Pancreas (tissue), 10 donors: Measurements from ENCODE around the gene DSCAM. TPM values are rescaled to one million over a fixed set of nuclear protein-coding genes. Genes with fewer than 3 reads are reported as not detected.

Experiments used
- ATAC-seq, 4 donors: fragments of 200-7000 bp; cut with Tn5 transposase; one replicate each; pipeline versions ENCODE4 v1.8.0 to v1.9.1; 2020; ENCODE audit warnings: mild to moderate bottlenecking in 4 of 4, moderate library complexity in 4 of 4
- DNase-seq, 6 donors: peaks; one replicate each; pipeline ENCODE4 v3.0.0-alpha.2; 2020
- FAIRE-seq: peaks from 2 replicates; lab custom pipeline; 2012; peaks lifted over from hg19 to GRCh38; lab: Jason Lieb, UNC
- H3K27ac ChIP-seq, 4 donors: fragments of 200-600 bp; sonication (generic); 1 replicate in 3 of 4; 2 replicates in 1 of 4; pipeline versions ENCODE4 v1.5.0 to v1.8.0; 2020
- H3K27me3 ChIP-seq, 4 donors: fragments of 200-600 bp; one replicate each; pipeline ENCODE4 v1.8.0; 2021
- H3K36me3 ChIP-seq, 3 donors: fragments of 200-600 bp; sonication (generic) in 1 of 3; one replicate each; pipeline versions ENCODE4 v1.5.0 to v1.8.0; 2020 to 2021
- H3K4me1 ChIP-seq, 3 donors: fragments of 200-600 bp; one replicate each; pipeline ENCODE4 v1.8.0; 2021
- H3K4me3 ChIP-seq, 4 donors: fragments of 200-600 bp; sonication (generic) in 2 of 4; one replicate each; pipeline versions ENCODE4 v1.5.0 to v1.8.0; 2020 to 2021
- H3K9me3 ChIP-seq, 4 donors: fragments of 200-600 bp; one replicate each; pipeline ENCODE4 v1.8.0; 2021
- WGBS, 2 donors: extraction: QIAGEN DNeasy Blood & Tissue Kit; methylation state at CpG; one replicate each; pipeline ENCODE4 v1.1.7; 2013; 5-methylcytosine and 5-hydroxymethylcytosine counted together
- intact Hi-C, 3 donors: fragments of 100-400 bp; cut with DNase I; formaldehyde crosslinking; loops; one replicate each; pipeline versions ENCODE4 v1.11.1 to v1.14.2; 2022
- polyA plus RNA-seq, 2 donors: library from polyadenylated mRNA; stranded (reverse); fragments of 200-250 nt; gene quantifications; one replicate each; pipeline ENCODE4 v1.2.3, GENCODE V29; 2013
- total RNA-seq, 6 donors: library from RNA; stranded (reverse); fragmentation: NEBNext Ultra II Directional in 4 of 6; extraction: Animal tissue kit (Norgen Biotek cat#: 25700) in 4 of 6; gene quantifications; one replicate each; pipeline versions ENCODE4 v1.2.1 to v1.2.4, GENCODE V29; 2021 to 2023
- TF ChIP-seq, protein P1 (sequence below), 4 donors: fragments of 200-600 bp; sonication (generic) in 3 of 4; IDR thresholded peaks; one replicate each; pipeline versions ENCODE4 v1.5.0 to v1.8.0; 2021; ENCODE audit warnings: antibody characterized with exemption in 4 of 4
- donor health status: healthy with polysubstance abuse.
- donor health status: DM: no; HTN: no; CAD: no; lungs with moderate emphysema.
- donor health status: DM: no; HTN: no; CAD: no.
- donor health status: control.
- donor health status: control.
- donor health status: Bipolar disorder and iron deficiency.
- donor health status: DM: yes; HTN: yes; CAD: no.
- donor health status: DM: no; HTN: no; CAD: no.
- donor health status: DM: no; HTN: no; CAD: no.
- donor health status: DM: yes; HTN: yes; CAD: no.

DSCAM gene
- total and polyA plus RNA-seq, 8 donors, result 0.05 to 0.77 (median 0.14) TPM

- intact Hi-C loops, result no loop called here
- ATAC-seq, result no peak
- H3K36me3 ChIP-seq, result no peaks in the 10 kb centered on the region
- H3K4me3 ChIP-seq, result no peak overlapping the region
- no peak for FAIRE-seq
- 87 to 88% methylated on average over 4 of the region's 4 CpGs for WGBS, 2 donors
- no peaks in the 10 kb centered on the region for H3K4me1 ChIP-seq
- no peak for DNase-seq
- no peaks in the 10 kb centered on the region for H3K9me3 ChIP-seq
- TF ChIP-seq, protein P1, sequence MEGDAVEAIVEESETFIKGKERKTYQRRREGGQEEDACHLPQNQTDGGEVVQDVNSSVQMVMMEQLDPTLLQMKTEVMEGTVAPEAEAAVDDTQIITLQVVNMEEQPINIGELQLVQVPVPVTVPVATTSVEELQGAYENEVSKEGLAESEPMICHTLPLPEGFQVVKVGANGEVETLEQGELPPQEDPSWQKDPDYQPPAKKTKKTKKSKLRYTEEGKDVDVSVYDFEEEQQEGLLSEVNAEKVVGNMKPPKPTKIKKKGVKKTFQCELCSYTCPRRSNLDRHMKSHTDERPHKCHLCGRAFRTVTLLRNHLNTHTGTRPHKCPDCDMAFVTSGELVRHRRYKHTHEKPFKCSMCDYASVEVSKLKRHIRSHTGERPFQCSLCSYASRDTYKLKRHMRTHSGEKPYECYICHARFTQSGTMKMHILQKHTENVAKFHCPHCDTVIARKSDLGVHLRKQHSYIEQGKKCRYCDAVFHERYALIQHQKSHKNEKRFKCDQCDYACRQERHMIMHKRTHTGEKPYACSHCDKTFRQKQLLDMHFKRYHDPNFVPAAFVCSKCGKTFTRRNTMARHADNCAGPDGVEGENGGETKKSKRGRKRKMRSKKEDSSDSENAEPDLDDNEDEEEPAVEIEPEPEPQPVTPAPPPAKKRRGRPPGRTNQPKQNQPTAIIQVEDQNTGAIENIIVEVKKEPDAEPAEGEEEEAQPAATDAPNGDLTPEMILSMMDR (IDR thresholded peaks at IDR 0.05), result no peak
- H3K27ac ChIP-seq, result no peak overlapping the region
- no peaks in the 10 kb centered on the region for H3K27me3 ChIP-seq
These were observed 244.9 kb downstream of the DSCAM start for GRCh38 chr21:40602080-40602479.

DNA sequence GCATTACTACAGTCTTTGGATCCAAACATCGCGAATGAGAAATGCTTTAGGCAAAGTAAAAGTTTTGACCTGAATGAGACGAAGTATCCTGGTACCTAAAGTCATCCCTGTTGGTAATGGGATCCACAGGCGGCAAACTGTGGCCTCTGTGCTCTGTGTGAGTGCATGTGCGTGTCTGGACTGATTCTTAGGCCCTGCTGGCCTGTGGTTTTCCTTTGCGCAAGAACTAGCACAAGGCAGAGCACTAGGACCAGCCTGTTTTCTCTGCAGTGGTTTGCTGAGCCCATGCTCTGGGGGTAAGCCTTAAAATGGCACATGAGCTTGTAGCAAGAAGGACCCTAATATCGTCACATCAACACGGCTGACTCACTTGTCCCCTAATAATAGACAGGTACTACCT, 251.2 kb downstream of the DSCAM start:
- FAIRE-seq (no peak), DNase-seq (no peak), ATAC-seq (no peak)
- intact Hi-C loops, result no loop called here
- no peaks in the 10 kb centered on the region for H3K4me1 ChIP-seq
- no peaks in the 10 kb centered on the region for H3K36me3 ChIP-seq
- TF ChIP-seq, protein P1 (IDR thresholded peaks at IDR 0.05), result no peak
- H3K27me3 ChIP-seq, result no peaks in the 10 kb centered on the region
- no peaks in the 10 kb centered on the region for H3K9me3 ChIP-seq
- no peak overlapping the region for H3K4me3 ChIP-seq
- H3K27ac ChIP-seq, result no peak overlapping the region
- 84 to 88% methylated on average over 8 of the region's 8 CpGs for WGBS, 2 donors

DNA sequence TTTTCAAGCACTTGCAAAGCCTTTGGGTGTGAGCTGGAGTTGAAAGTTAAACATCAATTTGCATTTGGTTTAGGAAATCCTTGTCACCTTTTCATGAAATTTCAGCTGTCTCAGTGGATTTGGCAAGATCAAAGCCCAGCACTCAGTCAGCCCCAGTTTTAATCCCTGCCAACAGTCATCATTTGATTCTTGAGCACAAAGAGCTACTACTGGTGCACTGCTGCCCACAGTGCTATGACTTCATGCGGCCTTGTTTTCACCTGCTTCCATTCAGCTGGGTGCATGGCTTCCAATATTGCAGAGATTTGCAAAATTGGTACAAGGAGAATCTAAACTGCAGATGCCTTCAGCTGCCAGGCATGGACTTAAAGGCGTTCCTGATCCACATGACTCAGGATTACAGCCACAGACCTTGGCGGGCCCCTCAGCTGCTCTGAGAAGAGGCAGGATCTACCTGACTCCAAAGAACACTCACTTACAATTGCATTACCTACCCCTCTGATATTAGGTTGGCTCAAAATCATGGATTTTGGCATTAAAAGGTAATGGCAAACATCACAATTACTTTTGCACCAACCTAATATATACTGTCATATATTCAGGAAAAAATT, 259.1 kb downstream of the DSCAM start:
- no peak for ATAC-seq
- 74 to 81% methylated on average over 3 of the region's 3 CpGs for WGBS, 2 donors
- TF ChIP-seq, protein P1 (IDR thresholded peaks at IDR 0.05), result no peak
- Histone ChIP-seq H3K27me3 (peaks cover 0 to 5% (median 0%) of the 10 kb centered on the region in 4 donors), H3K36me3 (no peaks in the 10 kb centered on the region), H3K4me1 (no peaks in the 10 kb centered on the region), H3K27ac (no peak overlapping the region), H3K4me3 (no peak overlapping the region), H3K9me3 (no peaks in the 10 kb centered on the region)
- intact Hi-C loops, result no loop called here
- no peak for DNase-seq
- FAIRE-seq, result no peak

DNA sequence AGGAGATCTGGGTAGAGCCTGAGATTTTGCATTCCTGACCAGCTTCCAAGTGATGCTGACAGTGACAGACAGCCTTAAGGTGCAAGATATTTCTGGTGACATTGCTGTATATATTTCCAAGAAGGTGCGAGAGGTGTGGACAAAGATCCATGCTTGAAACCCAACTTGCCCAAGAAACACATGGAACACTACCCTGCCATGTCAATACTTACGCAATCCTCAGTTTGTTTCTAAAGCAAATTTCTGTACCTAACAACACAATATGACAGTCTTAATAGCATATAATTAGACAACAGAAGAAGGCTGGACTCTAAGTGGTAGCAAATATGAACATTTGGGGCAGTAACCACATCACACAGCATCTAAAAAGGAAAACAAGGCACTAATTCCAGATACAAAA, 260.4 kb downstream of the DSCAM start:
- FAIRE-seq (no peak), ATAC-seq (no peak), DNase-seq (no peak)
- TF ChIP-seq, protein P1 (IDR thresholded peaks at IDR 0.05), result no peak
- H3K9me3 ChIP-seq, result no peaks in the 10 kb centered on the region
- H3K27me3 ChIP-seq, result peaks cover 0 to 5% (median 0%) of the 10 kb centered on the region in 4 donors
- H3K4me3 ChIP-seq, result no peak overlapping the region
- no peaks in the 10 kb centered on the region for H3K4me1 ChIP-seq
- no peaks in the 10 kb centered on the region for H3K36me3 ChIP-seq
- 87 to 99% methylated on average over 2 of the region's 2 CpGs for WGBS, 2 donors
- no peak overlapping the region for H3K27ac ChIP-seq
- intact Hi-C loops, result no loop called here

DNA sequence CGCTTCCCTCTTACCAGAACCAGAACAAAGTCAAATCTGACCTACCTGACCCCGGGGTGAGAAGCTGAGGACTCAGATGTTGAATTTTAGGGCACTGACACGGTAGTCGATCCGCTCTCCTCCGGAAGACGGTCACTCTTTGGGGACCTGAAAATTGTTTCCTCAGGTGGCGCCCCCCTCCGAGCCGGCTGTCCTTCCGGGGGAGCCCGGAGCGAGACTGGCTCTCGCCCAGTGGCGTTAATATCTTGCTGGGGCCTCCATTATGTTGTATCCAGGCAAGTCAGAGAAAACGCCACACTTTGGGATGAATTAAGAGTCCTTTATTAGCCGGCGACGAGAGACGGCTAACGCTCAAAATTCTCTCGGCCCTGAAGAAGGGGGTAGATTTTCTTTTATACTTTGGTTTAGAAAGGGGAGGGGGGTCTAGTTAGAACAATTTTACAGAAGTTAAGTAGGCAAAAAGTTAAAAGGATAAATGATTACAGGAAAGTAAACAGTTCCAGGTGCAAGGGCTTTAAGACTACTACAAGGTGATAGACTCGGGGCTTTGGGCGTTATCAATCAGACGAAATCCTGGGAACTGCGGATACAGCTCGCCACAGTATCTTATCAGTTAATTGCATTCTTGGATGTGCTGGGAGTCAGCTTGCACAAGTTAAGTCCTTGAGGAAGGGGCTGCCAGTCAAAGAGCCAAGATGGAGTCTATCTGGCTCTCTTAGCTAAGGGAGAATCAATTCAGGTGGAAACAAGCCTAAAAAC, 269.5 kb downstream of the DSCAM start:
- H3K9me3 ChIP-seq, result no peaks in the 10 kb centered on the region
- ATAC-seq, result no peak
- H3K27me3 ChIP-seq, result peaks cover 0 to 8% (median 3%) of the 10 kb centered on the region in 4 donors
- H3K4me1 ChIP-seq, result no peaks in the 10 kb centered on the region
- 29 to 43% methylated on average over 27 of the region's 27 CpGs for WGBS, 2 donors
- intact Hi-C loops, result no loop called here
- no peak for DNase-seq
- H3K36me3 ChIP-seq, result no peaks in the 10 kb centered on the region
- TF ChIP-seq, protein P1 (IDR thresholded peaks at IDR 0.05), result no peak
- no peak overlapping the region for H3K27ac ChIP-seq
- no peak overlapping the region for H3K4me3 ChIP-seq
- FAIRE-seq, result no peak
